Testis (tissue), 3 donors: Measurements from ENCODE around the gene VPS11. TPM values are rescaled to one million over a fixed set of nuclear protein-coding genes. Genes with fewer than 3 reads are reported as not detected.

Source experiments
- DNase-seq: peaks from one replicate; pipeline ENCODE4 v3.0.0-alpha.2; 2019
- H3K27ac ChIP-seq, 2 donors: fragments of 200-600 bp; sonication (generic); one replicate each; pipeline ENCODE4 v1.5.1; 2019
- H3K27me3 ChIP-seq: fragments of 200-600 bp; sonication (generic); one replicate; pipeline ENCODE4 v1.5.1; 2019
- H3K36me3 ChIP-seq: fragments of 200-600 bp; sonication (generic); one replicate; pipeline ENCODE4 v1.5.1; 2017; ENCODE audit warnings: low read depth; ENCODE audit errors: missing control alignments
- H3K4me1 ChIP-seq: fragments of 200-600 bp; sonication (generic); one replicate; pipeline ENCODE4 v1.5.1; 2019
- H3K4me3 ChIP-seq, 2 donors: fragments of 200-600 bp; sonication (generic); one replicate each; pipeline ENCODE4 v1.5.1; 2017 to 2019
- H3K9me3 ChIP-seq: fragments of 200-600 bp; sonication (generic); one replicate; pipeline ENCODE4 v1.5.1; 2017
- CTCF ChIP-seq, 3 experiments: fragments of 450-650 bp in 2 of 3; fragments of 200-600 bp in 1 of 3; sonication (generic) in 1 of 3; IDR thresholded peaks; one replicate each; pipeline ENCODE4 v1.5.1; 2016 to 2019; ENCODE audit warnings: antibody characterized with exemption in 3 of 3, mild to moderate bottlenecking in 2 of 3, moderate library complexity in 1 of 3
- POLR2A ChIP-seq: fragments of 450-650 bp; IDR thresholded peaks from one replicate; pipeline ENCODE4 v1.6.1; 2017; ENCODE audit warnings: antibody characterized with exemption, mild to moderate bottlenecking, moderate library complexity
- WGBS, 2 donors: methylation state at CpG; one replicate each; pipeline ENCODE4 v1.1.5; 2018; 5-methylcytosine and 5-hydroxymethylcytosine counted together
- intact Hi-C: fragments of 100-400 bp; cut with DNase I; formaldehyde crosslinking; loops from one replicate; pipeline ENCODE4 v1.15.1; 2023; ENCODE audit warnings: low total_unique reads
- polyA plus RNA-seq: library from polyadenylated mRNA; stranded (reverse); fragments of 350-450 nt; fragmentation: Illumina TruSeq; extraction: RNeasy Lipid Tissue Mini Kit (QIAGEN cat#74804); gene quantifications from one replicate; pipeline ENCODE4 v1.2.3, GENCODE V29; 2014; ENCODE audit warnings: low read depth, low replicate concordance; ENCODE audit not compliant: insufficient read depth
- total RNA-seq, 2 donors: library from RNA; depleted of rRNA; stranded (reverse); fragments of >200 nt; gene quantifications; one replicate each; pipeline ENCODE4 v1.2.3, GENCODE V29; 2016

Gene VPS11
- total and polyA plus RNA-seq, 3 donors from 2014 or later, result 50.7 to 60.5 (median 56.7) TPM

GRCh38 chr11:119025978-119026766 lies 41.4 kb upstream of the VPS11 start:
- peaks cover 15% of the 10 kb centered on the region for H3K4me1 ChIP-seq
- no peak for DNase-seq
- no peaks in the 10 kb centered on the region for H3K36me3 ChIP-seq
- intact Hi-C loops, result no loop called here
- no peak overlapping the region for H3K27ac ChIP-seq
- H3K9me3 ChIP-seq, result no peaks in the 10 kb centered on the region
- WGBS, 2 donors, result 89 to 91% methylated on average over 12 to 16 of the region's 16 CpGs
- no peak overlapping the region for H3K4me3 ChIP-seq
- no peak for TF ChIP-seq POLR2A
- no peak for TF ChIP-seq CTCF (IDR thresholded peaks at IDR 0.05)
- no peaks in the 10 kb centered on the region for H3K27me3 ChIP-seq

- no peaks in the 10 kb centered on the region for H3K9me3 ChIP-seq
- H3K4me1 ChIP-seq, result peaks cover 15% of the 10 kb centered on the region
- no peaks in the 10 kb centered on the region for H3K27me3 ChIP-seq
- 94 to 95% methylated on average over 2 of the region's 2 CpGs for WGBS, 2 donors
- H3K27ac ChIP-seq, result no peak overlapping the region
- no peaks in the 10 kb centered on the region for H3K36me3 ChIP-seq
- no peak overlapping the region for H3K4me3 ChIP-seq
- DNase-seq, result no peak
- intact Hi-C loops, result no loop called here
- TF ChIP-seq CTCF (IDR thresholded peaks at IDR 0.05) (no peak), POLR2A (no peak)
These were observed 40.6 kb upstream of the VPS11 start for GRCh38 chr11:119026970-119027369.

- H3K4me1 ChIP-seq, result peaks cover 15% of the 10 kb centered on the region
- no peak overlapping the region for H3K27ac ChIP-seq
- H3K36me3 ChIP-seq, result no peaks in the 10 kb centered on the region
- TF ChIP-seq CTCF (IDR thresholded peaks at IDR 0.05) (no peak), POLR2A (no peak)
- no peaks in the 10 kb centered on the region for H3K27me3 ChIP-seq
- H3K4me3 ChIP-seq, result no peak overlapping the region
- intact Hi-C loops, result no loop called here
- no peak for DNase-seq
- 87 to 96% methylated on average over 6 to 9 of the region's 9 CpGs for WGBS, 2 donors
- no peaks in the 10 kb centered on the region for H3K9me3 ChIP-seq
These were observed 39.9 kb upstream of the VPS11 start for GRCh38 chr11:119027561-119028345.

GRCh38 chr11:119028346-119029068 lies 39.1 kb upstream of the VPS11 start:
- whole genome bisulfite sequencing, 2 donors, result 79 to 88% methylated on average over 7 to 9 of the region's 9 CpGs
- no peaks in the 10 kb centered on the region for H3K9me3 ChIP-seq
- no peak for TF ChIP-seq CTCF (IDR thresholded peaks at IDR 0.05)
- TF ChIP-seq POLR2A, result no peak
- no peaks in the 10 kb centered on the region for H3K36me3 ChIP-seq
- no peak overlapping the region for H3K4me3 ChIP-seq
- intact Hi-C loops, result no loop called here
- H3K27ac ChIP-seq, result peak overlapping the region in 1 of 2 donors; percentile 90
- no peaks in the 10 kb centered on the region for H3K27me3 ChIP-seq
- DNase-seq, result no peak
- H3K4me1 ChIP-seq, result peaks cover 15% of the 10 kb centered on the region
